GM19372 (cell line): ENCODE measurements around the gene TMEM203.

Source experiments
- ATAC-seq: cut with Tn5 transposase; IDR thresholded peaks from one replicate; pipeline ENCODE4 v1.9.1; 2021; ENCODE audit warnings: mild to moderate bottlenecking, low read depth, moderate library complexity; ENCODE audit not compliant: unreplicated experiment

TMEM203 gene

GRCh38 chr9:137198051-137198901 is 7.2 kb downstream of the TMEM203 start:
- ATAC-seq = no peak

DNA sequence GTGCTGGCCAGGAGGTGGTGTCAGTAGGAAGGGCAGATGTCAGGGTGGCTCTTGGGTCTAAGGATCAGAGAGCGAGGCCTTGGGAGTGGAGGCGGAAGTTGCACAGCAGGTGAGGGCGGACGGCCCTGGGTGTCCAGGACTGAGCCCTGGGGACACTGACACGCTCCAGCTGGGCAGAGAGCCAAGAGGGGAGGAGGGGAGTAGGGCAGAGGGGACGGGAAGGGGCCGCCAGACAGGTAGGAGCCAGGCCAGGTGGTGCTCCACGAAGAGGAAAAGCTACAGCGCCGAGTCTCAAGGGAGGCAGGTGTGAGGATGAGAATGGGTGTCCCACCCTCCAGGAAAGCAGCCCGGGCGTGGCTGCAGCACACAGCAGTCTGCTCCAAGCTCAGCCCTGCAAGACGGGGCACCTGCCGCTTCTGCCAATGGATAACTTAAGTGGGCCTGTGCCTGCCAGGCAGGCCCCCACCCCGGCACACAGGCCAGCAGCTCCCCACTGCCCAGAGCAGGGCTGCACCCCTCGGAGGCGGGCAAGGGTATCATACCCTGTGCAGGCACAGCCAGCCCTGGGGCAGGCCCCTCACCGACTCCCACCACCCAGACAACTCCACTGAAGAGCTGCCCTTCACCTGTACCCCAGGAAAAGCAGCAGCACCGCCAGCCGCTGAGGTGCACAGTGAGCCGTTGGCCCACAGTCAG is 9.8 kb downstream of the TMEM203 start:
- no peak for ATAC-seq

GRCh38 chr9:137194909-137195308 is 10.5 kb downstream of the TMEM203 start:
- no peak for ATAC-seq

DNA sequence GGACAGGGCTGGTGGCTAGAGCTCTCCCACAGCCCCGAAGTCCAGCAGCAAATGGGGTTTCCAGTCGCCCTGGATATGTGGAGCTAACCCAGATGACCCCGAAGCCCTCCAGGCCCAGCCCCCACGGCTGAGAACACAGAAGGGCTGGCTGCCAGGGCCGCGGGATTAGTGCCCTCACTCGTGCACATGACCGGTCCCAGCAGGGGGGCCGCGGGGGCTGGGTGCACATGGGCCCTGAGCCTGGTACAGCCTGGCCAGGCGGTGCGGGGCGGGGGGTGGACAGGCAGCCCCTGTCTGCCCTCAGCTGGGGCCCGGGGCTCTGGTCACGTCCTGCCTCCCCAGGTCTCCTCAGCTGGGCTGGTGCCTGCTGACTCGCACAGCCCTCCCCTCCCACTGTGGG is 11.1 kb downstream of the TMEM203 start:
- no peak for ATAC-seq

- ATAC-seq = no peak
Observed at GRCh38 chr9:137193771-137194170, 11.7 kb downstream of the TMEM203 start.

GRCh38 chr9:137192859-137193258 is 12.6 kb downstream of the TMEM203 start:
- no peak for ATAC-seq

DNA sequence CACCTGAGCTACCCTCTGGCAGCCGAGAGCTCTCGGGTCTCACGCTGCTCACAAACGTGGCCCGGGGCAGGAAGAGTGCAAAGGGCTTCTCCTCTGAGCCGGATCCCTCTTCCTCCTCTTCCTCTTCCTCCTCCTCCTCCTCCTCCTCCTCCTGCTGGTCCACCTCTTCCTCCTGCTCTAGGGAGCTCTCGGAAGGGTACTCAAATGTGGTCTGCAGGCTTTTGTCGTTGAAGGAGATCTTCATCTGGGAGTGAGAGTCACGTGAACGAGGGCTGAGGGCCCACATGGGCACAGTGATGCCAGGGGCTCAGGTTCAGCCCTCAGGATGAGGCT is 13.0 kb downstream of the TMEM203 start:
- no peak for ATAC-seq

DNA sequence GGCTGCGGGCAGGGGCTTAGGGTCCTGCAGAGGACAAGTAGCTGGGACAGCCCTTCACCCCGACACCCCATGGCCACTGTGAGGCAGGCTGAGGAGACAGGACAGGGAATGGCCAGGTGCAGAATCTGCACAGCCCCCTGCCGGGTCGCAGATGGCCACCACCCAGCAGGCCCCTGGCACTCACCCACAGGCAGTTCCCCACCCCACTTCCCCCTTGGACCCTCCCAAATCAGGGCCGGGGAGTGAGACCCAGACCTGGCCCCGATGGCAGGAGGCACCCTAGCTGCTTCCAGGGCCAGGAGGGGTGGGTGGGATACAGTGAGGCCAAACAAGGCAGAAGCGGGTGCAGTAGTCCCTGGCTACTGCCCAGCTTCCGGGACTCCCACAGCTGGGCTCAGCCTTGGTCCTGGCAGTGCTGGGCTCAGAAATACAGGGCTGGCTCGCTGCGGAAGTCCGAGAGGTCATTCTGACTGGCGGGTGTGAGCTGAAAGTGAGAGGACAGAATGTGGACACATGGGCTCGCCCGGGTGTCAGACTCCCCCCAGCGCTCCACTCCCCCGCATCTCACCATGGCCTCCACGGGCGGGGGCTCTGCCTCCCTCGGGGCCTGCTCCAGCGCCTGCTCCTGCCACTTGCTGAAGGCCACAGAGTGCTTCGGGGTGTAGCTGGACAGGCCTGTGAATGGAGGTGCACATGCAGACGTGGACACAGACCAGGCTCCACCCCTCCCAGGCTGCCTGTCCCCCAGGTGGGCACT is 13.6 kb downstream of the TMEM203 start:
- no peak for ATAC-seq

DNA sequence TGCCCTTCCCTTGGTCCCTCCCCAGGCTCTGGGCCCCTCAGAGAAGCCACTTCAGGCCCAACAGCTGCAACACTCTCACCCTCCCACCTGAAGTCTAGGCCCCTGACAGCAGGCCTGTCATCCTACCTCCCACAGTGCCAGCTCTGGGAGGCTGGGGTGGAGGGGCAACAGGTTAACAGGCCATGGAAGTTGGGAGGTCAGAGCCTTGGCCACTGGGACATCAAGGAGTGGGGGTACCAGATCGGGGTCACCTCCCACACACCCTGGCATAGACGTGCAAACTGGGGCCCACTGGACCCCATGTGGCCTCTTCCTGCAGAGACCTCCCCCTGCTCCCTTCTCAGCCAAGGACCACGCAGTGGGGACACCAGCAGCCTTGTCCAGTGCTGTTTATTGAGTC is 14.2 kb downstream of the TMEM203 start:
- no peak for ATAC-seq

GRCh38 chr9:137190315-137190856 is 15.1 kb downstream of the TMEM203 start:
- ATAC-seq = no peak

DNA sequence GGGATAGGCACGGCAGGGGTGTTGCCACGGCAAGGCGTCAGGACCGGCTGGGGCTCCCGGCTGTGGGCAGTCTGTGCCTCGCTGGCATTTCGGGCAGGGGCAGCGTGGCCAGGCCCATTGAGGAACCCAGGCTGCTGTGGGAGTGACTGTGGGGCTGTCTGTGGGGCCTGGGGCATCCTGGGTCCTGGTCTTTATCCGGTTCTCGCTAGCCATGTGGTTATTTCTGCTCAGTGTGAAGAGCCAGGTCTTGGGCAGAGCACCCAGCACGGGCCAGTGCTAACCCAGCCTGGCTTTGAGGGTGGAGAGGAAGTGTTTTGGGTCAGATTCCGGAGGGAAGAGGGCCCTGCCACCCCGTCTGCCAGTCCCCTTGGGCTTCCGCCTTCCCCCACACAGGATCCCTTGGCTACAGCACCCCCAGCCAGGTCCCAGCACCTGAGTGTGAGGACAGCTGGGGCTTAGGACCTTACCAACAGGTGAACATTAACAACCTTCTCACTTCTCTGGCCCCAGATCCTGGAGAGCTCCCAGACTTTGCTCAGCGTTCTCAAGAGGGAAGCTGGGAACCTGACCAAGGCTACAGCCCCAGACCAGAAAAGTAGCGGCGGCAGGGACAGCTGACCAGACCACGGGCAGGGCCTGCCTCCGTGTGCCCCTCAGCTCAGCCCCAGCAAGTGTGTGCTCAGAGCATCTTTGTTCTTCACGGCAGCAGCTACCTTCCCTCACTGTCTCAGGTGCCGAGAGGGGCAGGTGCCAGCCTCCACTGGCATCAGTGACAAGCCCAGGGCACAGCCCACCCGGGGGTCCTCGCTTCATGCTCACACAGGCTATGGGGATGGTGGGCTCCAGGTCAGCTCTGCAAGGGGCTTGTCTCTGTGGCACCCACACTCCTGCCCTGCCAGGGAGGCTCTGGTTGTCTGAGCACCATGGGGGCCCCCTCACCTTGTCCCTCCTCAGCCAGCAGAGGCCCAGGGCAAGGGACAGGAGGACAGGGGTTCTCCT is 15.9 kb downstream of the TMEM203 start:
- ATAC-seq = no peak

- ATAC-seq = peak; percentile 82
Observed at GRCh38 chr9:137188490-137189296, 16.8 kb downstream of the TMEM203 start, which contains the start of the genes ANAPC2 and SSNA1. Gene ANAPC2 (minus strand): TSS chr9:137188560. CDS start chr9:137188532, 28 bp downstream. Gene SSNA1 (plus strand): TSS chr9:137188676. CDS start chr9:137188727, 51 bp downstream.

- ATAC-seq = no peak
Observed at GRCh38 chr9:137188086-137188489, 17.4 kb downstream of the TMEM203 start.

- no peak for ATAC-seq
Observed at GRCh38 chr9:137187386-137187785, 18.1 kb downstream of the TMEM203 start.

GRCh38 chr9:137186385-137186784 is 19.1 kb downstream of the TMEM203 start:
- no peak for ATAC-seq

GRCh38 chr9:137185921-137186320 is 19.5 kb downstream of the TMEM203 start:
- no peak for ATAC-seq

DNA sequence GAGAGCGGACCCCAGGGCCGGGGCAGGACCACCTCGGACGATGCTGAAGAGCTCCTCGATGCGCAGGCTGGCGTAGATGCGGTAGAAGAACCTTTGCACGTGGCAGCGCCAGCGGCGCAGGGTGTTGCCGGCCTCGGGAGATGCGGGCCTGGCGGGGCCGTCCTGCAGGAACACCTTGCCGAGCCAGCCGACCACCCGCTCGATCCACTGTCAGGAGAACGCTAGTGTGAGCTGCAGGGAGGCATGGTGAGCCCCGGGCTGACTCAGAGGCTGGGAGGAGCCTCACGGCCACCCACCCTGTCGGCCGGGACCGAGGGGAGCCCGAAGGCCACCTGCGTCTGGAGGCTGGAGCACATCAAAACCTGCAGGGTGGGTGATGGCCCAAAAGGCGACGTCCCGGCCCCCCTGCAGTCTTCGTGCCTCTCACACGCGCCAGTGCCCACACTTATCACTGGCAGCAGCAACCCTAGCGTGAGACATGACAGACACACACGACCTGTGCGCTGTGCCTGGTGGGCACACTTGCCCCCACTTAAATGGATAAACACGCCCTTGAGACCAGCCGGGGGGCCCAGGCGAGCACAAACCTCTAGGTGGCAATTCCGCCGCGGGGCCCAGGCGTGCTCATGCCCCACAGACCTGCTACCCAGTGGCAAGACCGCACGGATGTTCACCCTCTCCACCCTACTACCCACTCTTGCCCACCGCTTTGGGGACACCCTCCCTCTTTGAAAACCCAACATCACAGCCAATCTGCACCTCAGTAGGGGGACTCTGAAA is 20.4 kb downstream of the TMEM203 start:
- ATAC-seq = no peak

DNA sequence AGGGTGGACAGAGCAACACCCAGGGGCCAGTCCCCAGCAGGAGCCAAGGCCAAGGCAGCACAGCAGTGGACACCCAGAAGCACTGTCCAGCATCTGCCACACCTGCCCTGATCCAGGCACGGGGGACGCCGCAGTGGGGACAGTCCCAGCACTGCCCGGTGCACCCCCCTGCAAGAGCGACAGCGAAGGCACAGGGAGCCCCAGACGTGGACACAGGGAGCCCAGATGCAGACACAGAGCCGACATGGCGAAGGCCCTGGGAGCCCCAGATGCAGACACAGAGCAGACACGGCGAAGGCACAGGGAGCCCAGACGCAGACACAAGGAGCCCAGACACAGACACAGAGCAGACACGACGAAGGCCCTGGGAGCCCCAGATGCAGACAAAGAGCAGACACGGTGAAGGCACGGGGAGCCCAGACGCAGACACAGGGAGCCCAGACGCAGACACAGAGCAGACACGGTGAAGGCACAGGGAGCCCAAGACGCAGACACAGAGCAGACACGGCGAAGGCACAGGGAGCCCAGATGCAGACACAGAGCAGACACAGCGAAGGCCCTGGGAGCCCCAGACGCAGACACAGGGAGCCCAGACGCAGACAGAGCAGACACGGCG is 21.4 kb downstream of the TMEM203 start:
- ATAC-seq = no peak
